Upper lobe of left lung (tissue), 4 donors: Measurements from ENCODE around the gene TIPARP.

ENCODE experiments used
- POLR2AphosphoS5 ChIP-seq, 2 donors: sonication (generic); formaldehyde crosslinking; IDR thresholded peaks; one replicate each; pipeline ENCODE4 v1.5.1; 2017; ENCODE audit warnings: antibody characterized with exemption in 2 of 2
- TF ChIP-seq, protein P1 (sequence below), 6 experiments: fragments of 450-650 bp in 4 of 6; fragments of 200-600 bp in 2 of 6; sonication (generic) in 2 of 6; IDR thresholded peaks; one replicate each; pipeline ENCODE4 v1.5.1; 2016 to 2019; ENCODE audit warnings: antibody characterized with exemption in 6 of 6

DNA sequence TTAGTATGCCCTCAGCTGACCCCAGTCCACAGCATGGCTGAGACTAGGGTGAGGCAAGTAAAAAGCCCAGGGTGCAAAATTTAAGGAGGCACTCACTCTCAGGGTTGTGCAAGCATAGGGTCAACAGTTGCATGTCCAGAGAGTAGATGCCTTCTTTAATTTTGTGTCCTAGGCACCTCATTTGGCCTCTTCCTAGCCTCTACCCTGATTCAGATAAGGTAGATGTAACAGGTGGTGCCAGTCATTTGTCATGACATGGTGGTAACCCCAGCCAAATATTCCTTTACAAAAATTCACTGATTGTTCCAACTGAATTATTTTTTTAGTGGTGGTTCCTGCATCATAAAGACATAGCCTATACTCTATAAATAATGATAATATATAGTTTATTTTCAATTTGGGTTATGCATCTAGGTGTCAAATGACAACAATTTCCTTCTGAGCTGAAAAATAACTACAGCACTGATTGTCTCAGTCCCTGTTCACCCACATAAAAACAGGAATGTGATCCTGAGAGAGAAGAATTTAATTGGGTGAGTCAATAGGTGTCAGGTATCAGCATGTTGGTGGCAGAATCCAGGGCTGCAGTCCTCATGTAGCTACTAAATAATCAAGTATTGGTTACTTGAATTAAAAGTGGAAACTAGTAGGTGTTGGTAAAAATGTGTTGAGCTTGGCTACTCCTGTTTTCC, 44.2 kb upstream of the TIPARP start:
- TF ChIP-seq, protein P1, sequence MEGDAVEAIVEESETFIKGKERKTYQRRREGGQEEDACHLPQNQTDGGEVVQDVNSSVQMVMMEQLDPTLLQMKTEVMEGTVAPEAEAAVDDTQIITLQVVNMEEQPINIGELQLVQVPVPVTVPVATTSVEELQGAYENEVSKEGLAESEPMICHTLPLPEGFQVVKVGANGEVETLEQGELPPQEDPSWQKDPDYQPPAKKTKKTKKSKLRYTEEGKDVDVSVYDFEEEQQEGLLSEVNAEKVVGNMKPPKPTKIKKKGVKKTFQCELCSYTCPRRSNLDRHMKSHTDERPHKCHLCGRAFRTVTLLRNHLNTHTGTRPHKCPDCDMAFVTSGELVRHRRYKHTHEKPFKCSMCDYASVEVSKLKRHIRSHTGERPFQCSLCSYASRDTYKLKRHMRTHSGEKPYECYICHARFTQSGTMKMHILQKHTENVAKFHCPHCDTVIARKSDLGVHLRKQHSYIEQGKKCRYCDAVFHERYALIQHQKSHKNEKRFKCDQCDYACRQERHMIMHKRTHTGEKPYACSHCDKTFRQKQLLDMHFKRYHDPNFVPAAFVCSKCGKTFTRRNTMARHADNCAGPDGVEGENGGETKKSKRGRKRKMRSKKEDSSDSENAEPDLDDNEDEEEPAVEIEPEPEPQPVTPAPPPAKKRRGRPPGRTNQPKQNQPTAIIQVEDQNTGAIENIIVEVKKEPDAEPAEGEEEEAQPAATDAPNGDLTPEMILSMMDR (IDR thresholded peaks at IDR 0.05), result no peak
- TF ChIP-seq POLR2AphosphoS5 (IDR thresholded peaks at IDR 0.05), result no peak
